H9 (cell line): ENCODE measurements around the gene BIRC7. TPM values are rescaled to one million over a fixed set of nuclear protein-coding genes. Genes with fewer than 3 reads are reported as not detected.

Experiments
- DNase-seq: peaks from one replicate; pipeline ENCODE4 v3.0.0-alpha.2; 2017
- H2AFZ ChIP-seq: one replicate; pipeline ENCODE4 v1.6.1; 2013; ENCODE audit warnings: mild to moderate bottlenecking, low read length, control low read depth, moderate library complexity
- H2AK5ac ChIP-seq: 2 replicates; pipeline ENCODE4 v1.6.1; 2013; ENCODE audit warnings: low read length, control low read depth, mixed read lengths; ENCODE audit not compliant: insufficient read length
- H2BK120ac ChIP-seq: one replicate; pipeline ENCODE4 v1.6.1; 2013; ENCODE audit warnings: low read depth, mild to moderate bottlenecking, low read length, control low read depth, inconsistent platforms; ENCODE audit not compliant: poor library complexity, severe bottlenecking
- H2BK12ac ChIP-seq: 2 replicates; pipeline ENCODE4 v1.6.1; 2013; ENCODE audit warnings: low read length, control low read depth, mixed read lengths, low read depth; ENCODE audit not compliant: insufficient read length
- H2BK15ac ChIP-seq: 2 replicates; pipeline ENCODE4 v1.6.1; 2013; ENCODE audit warnings: low read depth, low read length, control low read depth
- H2BK20ac ChIP-seq: one replicate; pipeline ENCODE4 v1.6.1; 2013; ENCODE audit warnings: low read depth, mild to moderate bottlenecking, low read length, control low read depth, inconsistent platforms; ENCODE audit not compliant: poor library complexity, severe bottlenecking
- H2BK5ac ChIP-seq: 2 replicates; pipeline ENCODE4 v1.6.1; 2013; ENCODE audit warnings: low read length, control low read depth, mixed read lengths; ENCODE audit not compliant: insufficient read length
- H3K14ac ChIP-seq: 2 replicates; pipeline ENCODE4 v1.6.1; 2013; ENCODE audit warnings: low read length, control low read depth; ENCODE audit not compliant: insufficient read depth
- H3K18ac ChIP-seq: 2 replicates; pipeline ENCODE4 v1.6.1; 2013; ENCODE audit warnings: low read depth, mild to moderate bottlenecking, mixed read lengths, low read length, control low read depth; ENCODE audit not compliant: insufficient read length
- H3K23ac ChIP-seq: 2 replicates; pipeline ENCODE4 v1.6.1; 2013; ENCODE audit warnings: low read length, control low read depth, mixed read lengths, low read depth; ENCODE audit not compliant: insufficient read length
- H3K23me2 ChIP-seq: 2 replicates; pipeline ENCODE4 v1.6.1; 2013; ENCODE audit warnings: low read depth, mild to moderate bottlenecking, mixed read lengths, low read length, control low read depth; ENCODE audit not compliant: insufficient read length, poor library complexity, severe bottlenecking
- H3K27ac ChIP-seq: 2 replicates; pipeline ENCODE4 v1.5.1; 2013; ENCODE audit warnings: low read length, control low read depth, mixed read lengths, low read depth; ENCODE audit not compliant: insufficient read length
- H3K27me3 ChIP-seq: 2 replicates; pipeline ENCODE4 v1.6.1; 2013; ENCODE audit warnings: low read length, control low read depth, inconsistent platforms; ENCODE audit not compliant: insufficient read depth
- H3K4ac ChIP-seq: 2 replicates; pipeline ENCODE4 v1.6.1; 2013; ENCODE audit warnings: low read depth, mild to moderate bottlenecking, control low read depth, inconsistent platforms, low read length, moderate library complexity
- H3K4me1 ChIP-seq: 2 replicates; pipeline ENCODE4 v1.6.1; 2013; ENCODE audit warnings: low read length, control low read depth, inconsistent platforms; ENCODE audit not compliant: insufficient read depth
- H3K4me2 ChIP-seq: 2 replicates; pipeline ENCODE4 v1.6.1; 2013; ENCODE audit warnings: low read length, control low read depth, mixed read lengths; ENCODE audit not compliant: insufficient read length, insufficient read depth
- H3K56ac ChIP-seq: 2 replicates; pipeline ENCODE4 v1.6.1; 2013; ENCODE audit warnings: low read depth, mild to moderate bottlenecking, mixed read lengths, low read length, control low read depth; ENCODE audit not compliant: insufficient read length
- H3K79me1 ChIP-seq: 2 replicates; pipeline ENCODE4 v1.6.1; 2013; ENCODE audit warnings: low read depth, mild to moderate bottlenecking, moderate library complexity, low read length, control low read depth, inconsistent platforms; ENCODE audit not compliant: insufficient read depth, poor library complexity, severe bottlenecking
- H3K79me2 ChIP-seq: 2 replicates; pipeline ENCODE4 v1.6.1; 2013; ENCODE audit warnings: low read length, control low read depth, inconsistent platforms; ENCODE audit not compliant: insufficient read depth
- H3K9ac ChIP-seq: 2 replicates; pipeline ENCODE4 v1.6.1; 2013; ENCODE audit warnings: low read length, control low read depth, mixed read lengths; ENCODE audit not compliant: insufficient read length; ENCODE audit errors: extremely low read depth
- H3K9me3 ChIP-seq: one replicate; pipeline ENCODE4 v1.6.1; 2013; ENCODE audit warnings: low read depth, low read length, inconsistent platforms; ENCODE audit not compliant: control insufficient read depth
- H3T11ph ChIP-seq: one replicate; pipeline ENCODE4 v1.6.1; 2013; ENCODE audit warnings: mild to moderate bottlenecking, low read length, control low read depth, inconsistent platforms
- H4K20me1 ChIP-seq: one replicate; pipeline ENCODE4 v1.6.1; 2013; ENCODE audit not compliant: control insufficient read depth, insufficient read length, insufficient read depth
- H4K5ac ChIP-seq: 2 replicates; pipeline ENCODE4 v1.6.1; 2013; ENCODE audit warnings: low read depth, mild to moderate bottlenecking, mixed read lengths, low read length, control low read depth; ENCODE audit not compliant: insufficient read length
- H4K8ac ChIP-seq: replicated peaks from 2 replicates; pipeline ENCODE4 v1.6.1; 2013; ENCODE audit warnings: low read length, control low read depth, mixed read lengths, low read depth; ENCODE audit not compliant: insufficient read length
- H4K91ac ChIP-seq: 2 replicates; pipeline ENCODE4 v1.6.1; 2013; ENCODE audit warnings: low read depth, mild to moderate bottlenecking, moderate library complexity, mixed read lengths, low read length, control low read depth; ENCODE audit not compliant: insufficient read length
- H3K27ac Mint-ChIP-seq, 3 experiments: 2 replicates in 2 of 3; 3 replicates in 1 of 3; pipeline ENCODE4 v1.8.0; 2020 to 2021; ENCODE audit warnings: mixed read lengths in 3 of 3, mild to moderate bottlenecking in 1 of 3, moderate library complexity in 1 of 3
- H3K27me3 Mint-ChIP-seq: 2 replicates; pipeline ENCODE4 v1.8.0; 2021; ENCODE audit warnings: low read depth, mild to moderate bottlenecking, moderate library complexity, mixed read lengths
- H3K36me3 Mint-ChIP-seq, 3 experiments: 2 replicates in 2 of 3; 3 replicates in 1 of 3; pipeline ENCODE4 v1.8.0; 2020 to 2021; ENCODE audit warnings: low read depth in 3 of 3, mixed read lengths in 3 of 3; ENCODE audit not compliant: insufficient read depth in 1 of 3
- H3K4me1 Mint-ChIP-seq, 2 experiments: 2 replicates each; pipeline ENCODE4 v1.8.0; 2020; ENCODE audit warnings: mixed read lengths in 2 of 2
- H3K4me3 Mint-ChIP-seq, 2 experiments: 2 replicates in 1 of 2; 3 replicates in 1 of 2; pipeline ENCODE4 v1.8.0; 2020 to 2021; ENCODE audit warnings: mild to moderate bottlenecking in 2 of 2, mixed read lengths in 2 of 2, moderate library complexity in 1 of 2
- H3K9me3 Mint-ChIP-seq, 2 experiments: 2 replicates in 1 of 2; 3 replicates in 1 of 2; pipeline ENCODE4 v1.8.0; 2020; ENCODE audit warnings: mild to moderate bottlenecking in 2 of 2, mixed read lengths in 2 of 2, moderate library complexity in 1 of 2
- CTCF ChIP-seq: fragments of 200-600 bp; sonication (generic); conservative IDR thresholded peaks from 3 replicates; pipeline ENCODE4 v1.8.0; 2021; ENCODE audit warnings: antibody characterized with exemption, mild to moderate bottlenecking
- WGBS: extraction: QIAGEN DNeasy Blood & Tissue Kit; methylation state at CpG from one replicate; pipeline ENCODE4 v1.1.7; 2013; ENCODE audit warnings: missing lambda C conversion rate, low lambda C conversion rate, mixed read lengths; ENCODE audit not compliant: insufficient read length; ENCODE audit errors: extremely low coverage; 5-methylcytosine and 5-hydroxymethylcytosine counted together
- total RNA-seq: library from RNA; stranded (reverse); gene quantifications from 2 replicates; pipeline ENCODE4 v1.2.1, GENCODE V29; 2021

BIRC7 gene
- total RNA-seq, 1 experiment from 2014 or later: not detected

- Histone ChIP-seq H3K27ac (no peak overlapping the region), H2BK20ac (no peak overlapping the region), H3K4me1 (no peaks in the 10 kb centered on the region), H3K4me2 (no peak overlapping the region), H3T11ph (no peak overlapping the region), H3K14ac (no peak overlapping the region), H3K23me2 (no peaks in the 10 kb centered on the region), H3K9me3 (no peaks in the 10 kb centered on the region), H2BK120ac (no peak overlapping the region), H4K91ac (no peak overlapping the region), H3K79me2 (no peaks in the 10 kb centered on the region), H4K20me1 (peaks cover 11% of the 10 kb centered on the region), H3K9ac (no peak overlapping the region), H4K5ac (no peak overlapping the region), H2BK15ac (no peak overlapping the region), H3K27me3 (no peaks in the 10 kb centered on the region), H3K79me1 (no peaks in the 10 kb centered on the region), H2BK12ac (no peak overlapping the region), H3K4ac (no peak overlapping the region), H3K18ac (no peak overlapping the region), H3K56ac (no peak overlapping the region), H3K23ac (no peak overlapping the region), H2AFZ (no peak overlapping the region), H2BK5ac (no peak overlapping the region), H2AK5ac (no peak overlapping the region), H4K8ac (no peak overlapping the region)
- peaks cover under 1% of the 10 kb centered on the region in 2 experiments; a peak in 3 of 4 replicates for H3K4me1 Mint-ChIP-seq
- no peak for TF ChIP-seq CTCF
- peaks cover 2% of the 10 kb centered on the region in 2 experiments; a peak in 3 of 5 replicates for H3K9me3 Mint-ChIP-seq
- H3K27me3 Mint-ChIP-seq: peaks cover 5% of the 10 kb centered on the region
- H3K4me3 Mint-ChIP-seq: no peak overlapping the region
- 0 out of 7 replicates have a peak, but pooled peaks cover 0 to under 1% (median 0%) of the 10 kb centered on the region in 3 experiments for H3K36me3 Mint-ChIP-seq
- no peak overlapping the region for H3K27ac Mint-ChIP-seq
- DNase-seq: no peak
- WGBS: no CpG with 5 or more reads among the region's 15 CpGs
Observed at GRCh38 chr20:63188641-63189321, 46.9 kb upstream of the BIRC7 start.
